ENCODE measurements around the gene HES7.
"Not testable (repeated sequence)": the region's sequence is repeated elsewhere in the genome, so short reads cannot be mapped to it uniquely, and the experiment has no call there.

HES7 gene

DNA sequence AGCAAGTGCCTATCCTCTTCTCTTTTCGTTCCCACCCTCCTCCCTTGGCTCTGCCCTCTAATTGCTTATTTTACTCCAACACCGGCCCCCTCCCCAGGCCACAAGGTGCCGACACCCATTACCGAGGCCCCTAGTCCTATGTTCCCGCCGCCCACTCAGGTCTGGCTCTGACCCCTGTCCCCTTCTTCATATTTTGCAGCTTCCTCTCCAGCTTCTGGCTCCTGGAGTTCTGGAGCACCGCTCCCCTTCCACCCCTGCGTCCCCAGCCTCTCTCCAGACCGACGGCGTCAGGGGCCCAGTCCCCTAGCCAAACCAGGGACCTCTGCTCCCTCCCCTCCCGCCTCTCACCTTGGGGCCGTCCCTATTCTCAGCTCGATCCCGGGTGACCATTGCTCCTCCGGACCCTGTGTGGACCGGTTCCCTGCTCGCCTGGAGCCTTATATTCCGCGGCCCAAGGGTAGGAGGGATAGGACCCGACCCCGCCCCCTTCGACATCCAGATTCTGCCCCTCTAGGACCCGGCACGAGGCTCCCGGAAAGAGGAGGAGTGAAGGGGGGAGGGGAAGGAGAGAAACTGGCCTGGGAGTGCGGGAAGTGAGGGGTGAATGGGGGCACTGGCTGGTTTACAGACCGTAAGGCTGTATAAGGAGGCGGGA lies at the start of gene HES7:
Gene HES7 (minus strand): TSS at position 412 of the 655 bp plus-strand sequence. CDS start 22 bp downstream, at position 390.
- DNase-seq (ENCODE audit: low read depth in 2 of 3, low spot score in 1 of 3): no peak

DNA sequence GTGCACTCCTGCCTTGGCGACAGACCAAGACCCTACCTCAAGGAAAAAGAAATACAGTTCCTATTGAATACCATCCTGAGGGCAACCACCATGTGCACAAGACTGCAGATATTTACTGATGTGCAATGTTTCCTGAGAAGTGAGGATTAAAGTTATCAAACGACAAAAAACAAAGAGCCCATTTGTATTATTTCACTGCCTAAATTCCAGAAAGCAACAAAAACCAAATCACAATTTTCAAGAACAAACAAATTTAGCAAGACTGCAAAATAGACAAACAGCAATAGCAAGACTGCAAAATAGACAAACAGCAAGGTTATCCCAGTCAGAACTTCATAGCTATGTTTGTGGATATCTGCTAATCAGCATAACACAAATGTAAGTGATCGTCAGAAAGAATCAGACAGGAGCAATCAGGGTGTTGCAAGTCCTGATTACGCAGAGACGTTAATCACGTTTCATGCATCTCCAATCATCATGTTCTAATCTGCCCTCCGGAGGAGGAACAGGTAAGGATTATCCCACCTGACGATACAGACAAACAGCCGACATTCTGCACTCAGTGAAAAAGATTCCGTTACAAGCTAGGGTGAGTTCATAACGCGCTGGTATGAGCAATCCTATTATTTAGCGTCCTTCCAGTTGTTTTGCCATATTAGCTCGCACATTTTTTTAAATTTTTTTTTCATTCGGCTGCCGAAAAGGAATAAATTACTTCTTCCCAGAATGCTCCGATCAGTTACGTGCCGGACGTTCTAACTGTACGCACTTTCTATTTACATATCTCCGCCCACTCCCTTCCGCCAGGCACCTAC lies 49.4 kb upstream of the HES7 start:
- peak in 2 of 3 donors; percentile 74 to 76 for DNase-seq (ENCODE audit: low read depth in 2 of 3, low spot score in 1 of 3)

DNA sequence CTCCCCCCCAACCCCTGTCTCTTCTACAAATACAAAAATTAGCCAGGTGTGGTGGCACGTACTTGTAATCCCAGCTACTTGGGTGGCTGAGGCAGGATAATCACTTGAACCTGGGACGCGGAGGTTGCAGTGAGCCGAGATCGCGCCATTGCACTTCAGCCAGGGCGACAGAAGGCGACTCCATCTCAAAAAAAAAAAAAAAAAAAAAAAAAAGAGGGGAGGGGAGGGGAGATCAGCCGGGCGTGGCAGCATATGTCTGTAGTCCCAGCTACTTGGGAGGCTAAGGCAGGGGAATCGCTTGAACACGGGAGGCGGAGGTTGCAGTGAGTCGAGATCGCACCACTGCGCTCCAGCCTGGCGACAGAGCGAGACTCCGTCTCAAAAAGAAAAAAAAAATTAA lies 46.3 kb upstream of the HES7 start:
- DNase-seq (ENCODE audit: low read depth in 2 of 3, low spot score in 1 of 3): not testable (repeated sequence)

DNA sequence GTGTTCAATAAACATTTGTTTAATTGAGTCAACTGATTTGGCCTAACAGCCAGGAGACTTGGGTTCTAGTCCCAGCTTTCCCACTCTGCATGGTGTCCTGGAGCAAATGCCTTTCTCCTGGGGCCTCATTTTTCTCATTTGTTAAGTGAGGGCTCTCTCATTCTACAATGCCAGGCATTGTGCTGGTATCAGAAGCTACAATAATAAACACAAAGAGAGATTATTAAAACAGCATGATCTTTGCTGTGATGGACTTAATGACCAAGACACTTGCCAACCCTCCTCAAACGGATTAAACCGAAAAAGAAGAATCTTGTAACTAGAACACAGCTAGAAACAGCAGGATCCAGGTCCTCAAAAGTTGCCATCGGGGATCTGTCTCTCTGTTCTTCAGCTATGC lies 43.6 kb upstream of the HES7 start:
- no peak for DNase-seq (ENCODE audit: low read depth in 2 of 3, low spot score in 1 of 3)

DNA sequence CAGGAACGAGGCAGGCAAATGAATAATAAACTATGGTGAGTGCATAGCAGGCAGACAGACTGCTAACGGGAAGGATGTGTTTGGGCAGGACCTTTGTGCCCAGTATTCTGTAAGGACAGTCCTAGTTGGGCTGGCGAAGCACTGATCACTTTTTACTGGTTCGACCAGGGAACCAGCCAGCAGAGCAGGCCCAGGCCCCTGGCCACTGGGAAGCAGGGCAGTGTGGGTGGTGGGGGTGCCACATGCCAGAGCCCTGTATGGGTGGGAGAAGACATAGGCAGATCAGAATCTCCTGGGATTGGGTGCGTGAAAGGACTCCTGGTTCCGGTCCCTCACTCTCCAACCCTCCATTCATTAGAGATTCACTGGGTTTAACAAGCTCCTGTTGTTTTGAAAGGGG lies 42.8 kb upstream of the HES7 start:
- no peak for DNase-seq (ENCODE audit: low read depth in 2 of 3, low spot score in 1 of 3)

DNA sequence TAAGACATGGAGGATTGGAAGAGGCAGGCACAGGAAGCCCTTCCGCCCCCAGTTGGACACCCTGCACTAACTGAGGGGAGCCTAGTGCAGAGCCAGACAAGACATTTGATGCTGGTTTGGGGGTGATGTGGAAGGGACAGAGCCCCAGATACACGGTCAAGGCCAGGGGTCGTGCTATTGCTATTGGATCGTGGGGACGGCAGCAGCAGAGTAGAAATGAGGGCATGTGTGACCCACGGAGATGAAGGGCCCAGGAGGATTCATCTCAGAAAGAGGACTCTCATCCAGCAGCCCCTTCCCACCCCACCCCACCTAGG lies 40.9 kb upstream of the HES7 start:
- no peak for DNase-seq (ENCODE audit: low read depth in 2 of 3, low spot score in 1 of 3)

- DNase-seq (ENCODE audit: low read depth in 2 of 3, low spot score in 1 of 3): peak; percentile 70 to 75 (median 70)
Observed at GRCh38 chr17:8163978-8164814, 40.3 kb upstream of the HES7 start.

DNA sequence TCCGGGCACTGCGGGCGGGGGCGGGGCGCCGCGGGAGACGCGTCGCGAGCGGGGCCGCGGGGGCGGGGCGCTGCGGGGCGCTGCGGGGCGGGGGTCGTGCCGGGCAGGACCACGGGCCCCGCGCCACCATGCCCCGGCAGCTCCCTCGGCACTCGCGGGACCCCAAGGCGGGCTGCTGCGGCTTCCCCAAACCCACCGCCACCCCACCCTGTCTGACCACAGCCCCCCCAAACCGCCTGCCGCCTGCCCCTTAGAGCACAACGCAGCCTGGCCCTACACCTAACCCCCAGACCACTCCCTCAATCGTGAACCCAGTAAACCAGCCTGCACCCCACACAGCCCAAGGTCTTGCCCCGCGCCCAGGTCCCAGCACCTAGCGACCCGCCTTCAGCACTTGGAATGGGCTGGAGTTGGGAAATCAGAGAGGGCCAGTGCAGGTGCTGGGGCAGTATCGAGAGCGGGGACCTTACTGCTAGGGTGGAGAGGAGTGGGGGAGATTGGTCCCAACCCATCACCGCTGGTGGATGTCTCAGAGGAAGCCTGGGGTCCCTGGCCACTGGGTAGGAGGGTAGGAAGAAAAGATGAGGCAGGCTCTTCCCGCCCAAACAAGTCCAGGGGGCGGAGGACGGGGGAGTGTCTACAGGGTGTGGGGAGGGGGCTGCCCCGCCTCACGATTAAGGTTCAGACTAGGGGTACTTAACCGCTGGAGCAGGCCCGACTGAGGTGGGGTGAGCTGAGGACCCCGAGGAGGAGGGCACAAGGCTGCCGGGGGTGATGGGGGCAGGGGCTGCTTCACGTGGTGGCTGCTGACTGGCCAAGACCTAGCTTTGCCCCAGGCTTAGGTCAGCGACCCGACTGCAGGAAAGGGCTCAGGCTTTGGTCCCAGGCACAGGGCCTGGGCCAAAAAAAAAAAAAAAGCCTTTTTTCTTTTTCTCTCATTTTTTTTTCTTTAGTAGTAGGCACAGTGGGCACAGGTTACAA lies 39.4 kb upstream of the HES7 start:
- no peak for DNase-seq (ENCODE audit: low read depth in 2 of 3, low spot score in 1 of 3)

DNA sequence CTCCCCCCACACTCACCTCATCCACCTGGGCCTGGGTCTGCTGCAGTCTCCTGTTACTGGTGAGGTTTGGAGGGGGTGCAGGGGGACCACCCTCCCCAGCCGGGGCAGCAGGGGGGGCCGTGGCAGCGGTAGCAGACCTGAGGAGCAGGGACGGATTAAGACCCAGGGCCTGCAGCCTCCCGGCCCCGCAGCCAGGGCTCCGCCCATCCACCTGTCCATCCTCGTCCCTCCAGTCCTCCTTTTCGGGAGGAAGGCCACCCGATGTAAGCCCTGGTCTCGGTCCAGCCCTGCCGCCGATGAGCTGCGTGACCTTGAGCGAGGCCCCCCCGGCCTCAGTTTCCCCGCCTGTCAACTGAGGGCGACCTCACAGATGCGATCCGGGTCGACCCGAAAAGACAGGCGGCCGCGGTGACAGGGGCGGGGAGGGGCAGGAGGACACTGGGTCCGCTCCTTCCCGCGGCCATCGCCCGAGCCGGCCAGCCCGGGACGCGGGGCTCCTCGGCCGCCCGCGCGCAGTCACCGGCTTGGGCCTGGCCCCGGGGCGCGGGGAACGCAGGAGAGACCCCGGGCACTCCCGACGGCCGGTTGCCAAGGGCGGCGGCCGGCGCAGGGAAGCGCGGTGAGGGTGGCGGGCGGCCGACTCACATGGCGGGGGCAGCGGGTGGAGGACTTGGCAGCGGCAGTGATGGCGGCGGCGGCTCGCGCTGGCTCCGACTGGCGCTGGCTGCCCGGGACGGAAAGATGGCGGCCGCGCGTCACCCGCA lies 38.5 kb upstream of the HES7 start, which contains the start of gene VAMP2:
Gene VAMP2 (minus strand): TSS at position 716 of the 764 bp plus-strand sequence. CDS start 69 bp downstream, at position 647.
- peak in 1 of 3 donors; percentile 75 for DNase-seq (ENCODE audit: low read depth in 2 of 3, low spot score in 1 of 3)

GRCh38 chr17:8161289-8162232 lies 37.7 kb upstream of the HES7 start:
- no peak for DNase-seq (ENCODE audit: low read depth in 2 of 3, low spot score in 1 of 3)

- no peak for DNase-seq (ENCODE audit: low read depth in 2 of 3, low spot score in 1 of 3)
Observed at GRCh38 chr17:8160741-8161221, 36.9 kb upstream of the HES7 start.

GRCh38 chr17:8160224-8160577 lies 36.3 kb upstream of the HES7 start:
- no peak for DNase-seq (ENCODE audit: low read depth in 2 of 3, low spot score in 1 of 3)

DNA sequence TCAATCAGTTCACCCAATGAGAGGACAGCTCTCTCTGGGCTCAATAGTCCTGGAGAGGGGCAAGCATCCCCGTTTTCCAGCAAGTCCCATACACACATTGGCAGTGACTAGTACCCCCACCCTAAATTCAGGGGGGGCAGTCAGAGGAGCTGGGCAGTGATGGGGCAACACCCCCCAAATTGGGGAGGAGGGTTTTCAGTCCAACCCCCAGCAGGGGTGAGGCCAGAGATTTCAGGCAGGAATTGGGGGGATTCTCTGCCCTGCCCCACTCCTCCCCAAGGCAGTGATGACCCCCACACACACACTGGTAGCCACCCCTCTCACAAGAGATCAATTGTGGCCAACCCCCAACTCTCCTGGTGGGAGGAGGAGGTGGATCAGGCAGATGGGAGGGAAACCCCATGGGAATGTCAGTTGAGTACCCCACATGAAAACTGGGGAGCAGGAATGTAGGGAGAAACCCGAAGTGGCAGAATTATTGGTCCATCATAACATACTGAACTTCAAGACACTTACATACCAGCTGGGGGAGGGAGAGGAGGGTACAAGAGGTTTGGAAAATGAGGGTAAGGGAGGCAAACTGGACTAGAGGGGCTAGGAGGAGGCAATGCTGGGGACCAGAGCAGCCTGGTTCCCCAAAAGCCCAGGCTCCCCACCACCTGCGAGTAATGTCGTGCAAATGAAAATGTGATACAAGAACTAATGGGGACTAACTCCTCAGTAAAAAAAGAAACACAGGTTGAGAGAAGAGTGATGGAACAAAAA lies 35.7 kb upstream of the HES7 start:
- no peak for DNase-seq (ENCODE audit: low read depth in 2 of 3, low spot score in 1 of 3)

DNA sequence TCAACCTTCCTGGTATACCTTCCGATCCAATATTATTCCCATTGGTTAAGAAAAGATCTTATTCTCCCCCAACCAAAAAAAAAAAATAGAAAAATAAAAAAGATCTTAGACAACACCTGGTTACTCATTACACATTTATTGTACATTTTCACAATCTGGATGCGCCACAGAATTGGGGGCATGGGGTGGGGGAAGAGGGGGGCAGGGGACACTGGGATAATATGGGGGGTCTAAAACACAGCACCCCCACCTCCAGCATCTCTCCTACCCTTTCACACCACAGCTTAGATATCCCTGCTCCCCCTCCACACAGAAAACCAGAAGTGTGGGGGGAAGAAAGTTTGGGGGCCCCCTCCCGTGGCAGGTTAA lies 35.1 kb upstream of the HES7 start:
- no peak for DNase-seq (ENCODE audit: low read depth in 2 of 3, low spot score in 1 of 3)

GRCh38 chr17:8158267-8159031 lies 34.5 kb upstream of the HES7 start:
- DNase-seq (ENCODE audit: low read depth in 2 of 3, low spot score in 1 of 3): peak; percentile 77 to 96 (median 81)

DNA sequence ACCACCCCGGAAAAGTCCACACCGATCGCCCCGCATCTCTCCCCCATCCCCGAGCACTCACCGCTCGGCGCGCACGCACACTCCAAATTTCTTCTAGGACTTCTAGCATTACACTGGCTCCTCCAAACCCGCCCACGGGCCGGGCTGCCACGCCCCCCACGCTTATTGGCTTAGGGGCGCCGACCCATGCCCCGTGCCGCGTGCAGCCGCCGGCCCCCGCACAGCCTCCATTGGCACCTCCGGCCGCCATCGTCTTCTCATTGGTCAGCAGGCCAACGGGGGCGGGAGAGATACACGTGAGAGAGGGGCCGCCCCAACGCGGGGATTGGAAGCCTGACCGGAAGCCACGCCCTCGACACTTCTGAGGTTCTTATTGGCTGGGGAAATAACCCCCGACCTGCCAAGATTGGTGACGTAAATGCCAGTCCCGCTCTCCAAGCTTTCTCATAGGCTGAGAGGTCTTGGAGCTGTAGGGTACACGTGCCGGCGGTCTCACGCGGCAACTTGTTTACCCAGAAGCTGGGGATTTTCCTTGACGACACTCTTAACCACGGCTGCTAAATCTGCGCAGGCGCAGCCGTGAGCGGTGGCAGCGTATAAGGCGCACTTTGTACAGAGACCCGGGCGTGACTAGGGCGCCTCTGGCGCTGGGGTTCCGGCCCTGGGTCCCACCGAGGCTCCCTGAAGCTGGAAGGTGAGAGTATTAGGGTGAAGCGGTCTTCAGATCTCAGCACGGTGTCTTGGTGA lies 32.5 kb upstream of the HES7 start:
- DNase-seq (ENCODE audit: low read depth in 2 of 3, low spot score in 1 of 3): peak; percentile 99 to 100 (median 100)

DNA sequence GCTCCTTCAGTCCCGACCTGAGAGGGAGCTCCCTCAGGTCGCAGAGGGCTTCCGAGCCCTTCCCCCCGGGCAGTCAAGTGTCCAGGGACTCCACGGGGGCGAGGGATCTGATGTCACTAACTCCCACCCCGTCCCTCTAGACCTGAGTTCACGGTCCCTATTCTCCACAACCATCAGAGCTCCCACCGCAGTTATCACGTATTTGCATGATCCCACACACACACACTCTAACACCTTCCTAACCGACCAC lies 32.0 kb upstream of the HES7 start:
- no peak for DNase-seq (ENCODE audit: low read depth in 2 of 3, low spot score in 1 of 3)
